Measurements from ENCODE around the gene PSMD13.

PSMD13 gene

GRCh38 chr11:299081-299891, 62.5 kb downstream of the PSMD13 start, which contains the start of gene IFITM5:
Gene IFITM5, minus strand, starts transcription at chr11:299526. Its CDS starts 36 bp downstream, at chr11:299490.
- no peak for DNase-seq (ENCODE audit: low read depth in 2 of 2)

- no peak for DNase-seq (ENCODE audit: low read depth in 2 of 2)
These were observed 63.4 kb downstream of the PSMD13 start for GRCh38 chr11:299951-300735.
